IMR-90 (cell line): Measurements from ENCODE around the gene PCCB. TPM values are rescaled to one million over a fixed set of nuclear protein-coding genes. Genes with fewer than 3 reads are reported as not detected.

Experiments
- ATAC-seq: fragments of 200-7000 bp; cut with Tn5 transposase; 2 replicates; pipeline ENCODE4 v1.9.1; 2020; ENCODE audit warnings: low read depth, mild to moderate bottlenecking, moderate library complexity
- Bru-seq: library from RNA; stranded (reverse); fragments of 400-500 nt; gene quantifications from one replicate; lab custom pipeline; 2021; lab: Mats Ljungman, UMichigan
- BruChase-seq, 2 experiments: library from RNA; stranded (reverse); fragments of 400-500 nt; gene quantifications; one replicate each; lab custom pipeline; 2021; lab: Mats Ljungman, UMichigan
- BruUV-seq: library from RNA; stranded (reverse); fragments of 400-500 nt; replicated peaks from 2 replicates; lab custom pipeline; 2021; lab: Mats Ljungman, UMichigan
- CTCF ChIA-PET: fragments of 300-600 bp; formaldehyde crosslinking; extraction: SDS; loops from one replicate; lab custom pipeline; 2021; ENCODE audit warnings: antibody characterized with exemption; lab: Yijun Ruan, JAX
- POLR2A ChIA-PET: fragments of 300-600 bp; sonication (Branson Sonifier 250); formaldehyde crosslinking; loops from one replicate; lab custom pipeline; 2022; ENCODE audit warnings: antibody characterized with exemption; ENCODE audit not compliant: unreplicated experiment; lab: Charles Lee
- DNase-seq: peaks from one replicate; pipeline ENCODE4 v3.0.0; 2013
- H2AFZ ChIP-seq: replicated peaks from 2 replicates; pipeline ENCODE3; 2013; ENCODE audit warnings: low read length, mild to moderate bottlenecking; ENCODE audit not compliant: poor library complexity
- H2AK5ac ChIP-seq: 2 replicates; pipeline ENCODE4 v1.6.1; 2013; ENCODE audit warnings: low read depth, low read length, inconsistent platforms
- H2AK9ac ChIP-seq: replicated peaks from 2 replicates; pipeline ENCODE3; 2013; ENCODE audit warnings: mild to moderate bottlenecking, low read depth, low read length, moderate library complexity; ENCODE audit not compliant: poor library complexity
- H2BK120ac ChIP-seq: 2 replicates; pipeline ENCODE4 v1.6.1; 2013; ENCODE audit warnings: low read depth, low read length, inconsistent platforms
- H2BK15ac ChIP-seq: 3 replicates; pipeline ENCODE4 v1.6.1; 2013; ENCODE audit warnings: low read depth, low read length, inconsistent platforms
- H2BK20ac ChIP-seq: 2 replicates; pipeline ENCODE4 v1.6.1; 2013; ENCODE audit warnings: low read depth, mild to moderate bottlenecking, inconsistent platforms, low read length, moderate library complexity
- H2BK5ac ChIP-seq: 2 replicates; pipeline ENCODE4 v1.6.1; 2013; ENCODE audit warnings: mild to moderate bottlenecking, low read depth, low read length, inconsistent platforms; ENCODE audit not compliant: poor library complexity, severe bottlenecking
- H3K14ac ChIP-seq: replicated peaks from 2 replicates; pipeline ENCODE4 v1.6.1; 2013; ENCODE audit warnings: low read depth, low read length, inconsistent platforms
- H3K18ac ChIP-seq: 2 replicates; pipeline ENCODE4 v1.6.1; 2013; ENCODE audit warnings: low read depth, low read length, control low read depth
- H3K23ac ChIP-seq: 2 replicates; pipeline ENCODE4 v1.6.1; 2013; ENCODE audit warnings: low read depth, low read length, inconsistent platforms
- H3K27ac ChIP-seq: 2 replicates; pipeline ENCODE4 v1.5.1; 2013; ENCODE audit warnings: mild to moderate bottlenecking, control low read depth, low read length; ENCODE audit not compliant: insufficient read depth
- H3K27me3 ChIP-seq: 2 replicates; pipeline ENCODE4 v1.6.1; 2013; ENCODE audit warnings: low read length; ENCODE audit not compliant: control insufficient read depth, insufficient read depth
- H3K36me3 ChIP-seq: 2 replicates; pipeline ENCODE4 v1.6.1; 2013; ENCODE audit warnings: low read length, mixed read lengths; ENCODE audit not compliant: control insufficient read depth, insufficient read depth
- H3K4ac ChIP-seq: 2 replicates; pipeline ENCODE4 v1.6.1; 2013; ENCODE audit warnings: low read depth, low read length, inconsistent platforms
- H3K4me1 ChIP-seq: 2 replicates; pipeline ENCODE4 v1.6.1; 2013; ENCODE audit warnings: low read length, mixed read lengths; ENCODE audit not compliant: control insufficient read depth, insufficient read depth
- H3K4me2 ChIP-seq: 2 replicates; pipeline ENCODE4 v1.6.1; 2013; ENCODE audit warnings: low read depth, mild to moderate bottlenecking, control low read depth, low read length, moderate library complexity
- H3K4me3 ChIP-seq: 2 replicates; pipeline ENCODE4 v1.5.1; 2013; ENCODE audit warnings: low read depth, mild to moderate bottlenecking, control low read depth, low read length, moderate library complexity; ENCODE audit not compliant: insufficient read depth
- H3K56ac ChIP-seq: 2 replicates; pipeline ENCODE4 v1.6.1; 2013; ENCODE audit warnings: low read length, inconsistent platforms; ENCODE audit not compliant: insufficient read depth; ENCODE audit errors: extremely low read depth
- H3K79me1 ChIP-seq, 2 experiments: 2 replicates each; pipeline ENCODE4 v1.6.1; 2013; ENCODE audit warnings: low read length in 2 of 2, inconsistent platforms in 1 of 2, low read depth in 1 of 2
- H3K9ac ChIP-seq: 2 replicates; pipeline ENCODE4 v1.6.1; 2013; ENCODE audit warnings: low read depth, low read length, control low read depth
- H3K9me1 ChIP-seq: 2 replicates; pipeline ENCODE4 v1.6.1; 2013; ENCODE audit warnings: low read length, inconsistent platforms; ENCODE audit not compliant: insufficient read depth
- H3K9me3 ChIP-seq: 2 replicates; pipeline ENCODE4 v1.6.1; 2013; ENCODE audit warnings: low read length; ENCODE audit not compliant: control insufficient read depth, insufficient read depth
- H4K20me1 ChIP-seq: 2 replicates; pipeline ENCODE4 v1.6.1; 2013; ENCODE audit warnings: low read length, inconsistent platforms; ENCODE audit not compliant: insufficient read depth
- H4K5ac ChIP-seq: 2 replicates; pipeline ENCODE4 v1.6.1; 2013; ENCODE audit warnings: mild to moderate bottlenecking, low read depth, low read length, control low read depth
- H4K8ac ChIP-seq, 2 experiments: 2 replicates each; pipeline ENCODE4 v1.6.1; 2013; ENCODE audit warnings: low read depth in 2 of 2, low read length in 2 of 2, control low read depth in 1 of 2, inconsistent platforms in 1 of 2
- H4K91ac ChIP-seq: 2 replicates; pipeline ENCODE4 v1.6.1; 2013; ENCODE audit warnings: low read depth, low read length, inconsistent platforms; ENCODE audit not compliant: insufficient read depth
- BHLHE40 ChIP-seq: fragments of 150-350 bp; IDR thresholded peaks from 2 replicates; pipeline ENCODE4 v1.6.1; 2016; ENCODE audit warnings: mild to moderate bottlenecking, low read depth, low read length
- CEBPB ChIP-seq: IDR thresholded peaks from 2 replicates; pipeline ENCODE4 v1.6.1; 2012; ENCODE audit warnings: low read depth, low read length, improper control_type of control experiment
- CTCF ChIP-seq: conservative IDR thresholded peaks from 2 replicates; pipeline ENCODE4 v1.5.1; 2012; ENCODE audit warnings: mild to moderate bottlenecking, low read depth, low read length, improper control_type of control experiment
- ELK1 ChIP-seq: fragments of 150-350 bp; IDR thresholded peaks from 2 replicates; pipeline ENCODE4 v1.6.1; 2016; ENCODE audit warnings: low read depth, mild to moderate bottlenecking, low read length, moderate library complexity, borderline replicate concordance
- FOS ChIP-seq: fragments of 150-350 bp; IDR thresholded peaks from 2 replicates; pipeline ENCODE4 v1.6.1; 2016; ENCODE audit warnings: low read depth, low read length
- MAFK ChIP-seq: IDR thresholded peaks from 2 replicates; pipeline ENCODE4 v1.6.1; 2012; ENCODE audit warnings: low read depth, low read length, improper control_type of control experiment
- MAZ ChIP-seq: IDR thresholded peaks from 2 replicates; pipeline ENCODE4 v1.6.1; 2012; ENCODE audit warnings: low read depth, mild to moderate bottlenecking, low read length, improper control_type of control experiment, moderate library complexity, borderline replicate concordance
- POLR2A ChIP-seq: IDR thresholded peaks from 2 replicates; pipeline ENCODE4 v1.6.1; 2012; ENCODE audit warnings: mild to moderate bottlenecking, low read depth, low read length
- RAD21 ChIP-seq: IDR thresholded peaks from 2 replicates; pipeline ENCODE4 v1.6.1; 2012; ENCODE audit warnings: low read length, improper control_type of control experiment
- RCOR1 ChIP-seq: IDR thresholded peaks from 2 replicates; pipeline ENCODE4 v1.6.1; 2012; ENCODE audit warnings: mild to moderate bottlenecking, low read length, improper control_type of control experiment; ENCODE audit not compliant: insufficient replicate concordance
- SMC3 ChIP-seq: fragments of 150-350 bp; IDR thresholded peaks from 2 replicates; pipeline ENCODE4 v1.6.1; 2016; ENCODE audit warnings: low read depth, mild to moderate bottlenecking, antibody characterized with exemption, low read length, moderate library complexity
- WGBS, 2 experiments: methylation state at CpG; one replicate each; pipeline versions ENCODE4 v1.1.5 to v1.1.7; 2013; ENCODE audit warnings: missing lambda C conversion rate in 2 of 2; ENCODE audit not compliant: insufficient read length in 1 of 2; ENCODE audit errors: extremely low coverage in 2 of 2; 5-methylcytosine and 5-hydroxymethylcytosine counted together
- dilution Hi-C: fragments of 300-500 bp; cut with HindIII; formaldehyde crosslinking; loops from one replicate; pipeline ENCODE4 v1.14.3; 2018; ENCODE audit warnings: low sequenced_read_pairs; ENCODE audit not compliant: unreplicated experiment
- in situ Hi-C: fragments of 300-500 bp; cut with MboI; formaldehyde crosslinking; loops from 3 replicates; pipeline ENCODE4 v1.14.3; 2019; ENCODE audit warnings: low sequenced_read_pairs, inconsistent platforms, mixed read lengths
- intact Hi-C: fragments of 100-400 bp; cut with micrococcal nuclease; formaldehyde crosslinking; loops from 2 replicates; pipeline ENCODE4 v1.10.0; 2022
- long read RNA-seq: library from polyadenylated mRNA; unstranded; transcript quantifications from one replicate; pipeline ENCODE4 v2.0.0, GENCODE V29; 2021; ENCODE audit not compliant: unreplicated experiment
- polyA plus RNA-seq, 3 experiments: library from polyadenylated mRNA; depleted of rRNA; stranded (reverse); fragments of >200 nt; gene quantifications; 2 replicates each; pipeline ENCODE4 v1.2.3, GENCODE V29; 2012; ENCODE audit warnings: low replicate concordance in 1 of 3
- total RNA-seq: library from RNA; depleted of rRNA; stranded (reverse); fragments of >200 nt; gene quantifications from 2 replicates; pipeline ENCODE4 v1.2.3, GENCODE V29; 2012; rRNA removed

Gene PCCB
- total RNA-seq (63.6 and 76.2 TPM in 2 replicates), polyA plus RNA-seq (2012; rRNA removed) (37.3 and 40.5 TPM in 2 replicates), Bru-seq, nascent RNA (percentile 66 among the genes with signal in this experiment), BruChase-seq, experiment 1, labeled RNA remaining after a 6-hour chase (percentile 69 among the genes with signal in this experiment), BruChase-seq, experiment 2, labeled RNA remaining after a 2-hour chase (percentile 58 among the genes with signal in this experiment)
- polyA plus RNA-seq (2012; cell fraction: cytosol; rRNA removed), result 26.1 and 27.1 TPM in 2 replicates
- polyA plus RNA-seq (2012; cell fraction: nucleus; rRNA removed; ENCODE audit: low replicate concordance), result 15.2 and 19.3 TPM in 2 replicates
- long read RNA-seq, transcript PCCB-201 (15 exons, 1,833 nt), result major isoform, 51 of 61 reads
- long read RNA-seq, partial matches to known transcripts, result 6 of 61 reads
- long read RNA-seq, other reads (novel, unspliced or antisense), result 4 of 61 reads

- H2BK120ac ChIP-seq, result peak within 1 kb of the TSS; percentile 93
- H3K14ac ChIP-seq, result peak within 1 kb of the TSS; percentile 87
- POLR2A ChIA-PET, result no interaction called here
- peak within 1 kb of the TSS; percentile 100 for H2AFZ ChIP-seq
- H3K36me3 ChIP-seq, result no peaks in the 10 kb centered on the region
- intact Hi-C loops, result loop anchor here (1.0 kb wide), 1 partner anchor 54 kb away; the partner anchor contains the start of gene MSL2
- peak within 1 kb of the TSS; percentile 86 for H3K4me2 ChIP-seq
- peak within 1 kb of the TSS; percentile 89 for H3K23ac ChIP-seq
- H2AK5ac ChIP-seq, result peak within 1 kb of the TSS; percentile 70; the same call in 1 of the 2 replicates
- H3K27ac ChIP-seq, result peak within 1 kb of the TSS; percentile 81
- H3K18ac ChIP-seq, result peak within 1 kb of the TSS; percentile 55
- H2BK15ac ChIP-seq, result peak within 1 kb of the TSS; percentile 77; the same call in 1 of the 3 replicates
- no TSS peak for BruUV-seq
- H2BK5ac ChIP-seq, result peak within 1 kb of the TSS; percentile 91
- CTCF ChIA-PET, result interaction anchor here (1.2 kb wide), 1 partner anchor 54 kb away, joined by 3 read pairs; the partner anchor contains the start of gene MSL2
- DNase-seq (peak; percentile 93), ATAC-seq (peak; percentile 100)
- peak within 1 kb of the TSS; percentile 89 for H4K91ac ChIP-seq
- H4K20me1 ChIP-seq, result no peaks in the 10 kb centered on the region
- H3K9ac ChIP-seq, result peak within 1 kb of the TSS; percentile 65
- peaks cover 11 to 35% of the 10 kb centered on the region in 2 experiments for H3K79me1 ChIP-seq
- in situ Hi-C loops, result loop anchor here (10.0 kb wide), 1 partner anchor 175 kb away; no protein-coding TSS in a partner anchor
- H4K5ac ChIP-seq, result peak within 1 kb of the TSS; percentile 71
- H3K4me1 ChIP-seq, result peaks cover 4% of the 10 kb centered on the region; the same call in 1 of the 2 replicates
- H3K27me3 ChIP-seq, result no peaks in the 10 kb centered on the region
- H3K9me1 ChIP-seq, result peaks cover 7% of the 10 kb centered on the region
- H2BK20ac ChIP-seq, result peak within 1 kb of the TSS; percentile 43; the same call in 1 of the 2 replicates
- H3K4ac ChIP-seq, result peak within 1 kb of the TSS; percentile 94
- peak within 1 kb of the TSS; percentile 91 for H2AK9ac ChIP-seq
- dilution Hi-C loops, result no loop called here
- WGBS, 2 experiments, result 0% methylated on average over 52 of the region's 64 CpGs; no CpG with 5 or more reads in 1 of the 2 experiments
- no peaks in the 10 kb centered on the region for H3K9me3 ChIP-seq
- peak within 1 kb of the TSS; percentile 85 for H3K4me3 ChIP-seq
- peak within 1 kb of the TSS; percentile 39 to 97 for H4K8ac ChIP-seq
- peak within 1 kb of the TSS; percentile 83 for H3K56ac ChIP-seq
- TF ChIP-seq MAZ, result peak; percentile 63; the same call in 1 of the 2 replicates
- TF ChIP-seq RAD21, result peak; percentile 42
- TF ChIP-seq CEBPB, result no peak
- 0 out of 2 replicates have a peak, but pooled peaks have one; percentile 17 for TF ChIP-seq MAFK
- no peak for TF ChIP-seq FOS
- TF ChIP-seq RCOR1, result peak; percentile 86
- TF ChIP-seq BHLHE40, result peak; percentile 11; the same call in 1 of the 2 replicates
- peak; percentile 61 for TF ChIP-seq POLR2A
- TF ChIP-seq SMC3, result 0 out of 2 replicates have a peak, but pooled peaks have one; percentile 28
- peak; percentile 65 for TF ChIP-seq CTCF
- TF ChIP-seq ELK1, result no peak
Measured at GRCh38 chr3:136250059-136250902, at the start of gene PCCB. Gene PCCB, plus strand, starts transcription at chr3:136250340. Its CDS starts 36 bp downstream, at chr3:136250376.
